Body of pancreas (tissue), 4 donors: Measurements from ENCODE around the gene VAV2.

ENCODE experiments used
- POLR2A ChIP-seq, 3 donors: fragments of 450-650 bp; IDR thresholded peaks; one replicate each; pipeline ENCODE4 v1.6.1; 2016; ENCODE audit warnings: antibody characterized with exemption in 3 of 3, mild to moderate bottlenecking in 2 of 3
- TF ChIP-seq, protein P1 (sequence below), 7 experiments: fragments of 450-650 bp in 4 of 7; fragments of 200-600 bp in 3 of 7; sonication (generic) in 3 of 7; IDR thresholded peaks; one replicate each; pipeline ENCODE4 v1.5.1; 2016 to 2019; ENCODE audit warnings: antibody characterized with exemption in 7 of 7

DNA sequence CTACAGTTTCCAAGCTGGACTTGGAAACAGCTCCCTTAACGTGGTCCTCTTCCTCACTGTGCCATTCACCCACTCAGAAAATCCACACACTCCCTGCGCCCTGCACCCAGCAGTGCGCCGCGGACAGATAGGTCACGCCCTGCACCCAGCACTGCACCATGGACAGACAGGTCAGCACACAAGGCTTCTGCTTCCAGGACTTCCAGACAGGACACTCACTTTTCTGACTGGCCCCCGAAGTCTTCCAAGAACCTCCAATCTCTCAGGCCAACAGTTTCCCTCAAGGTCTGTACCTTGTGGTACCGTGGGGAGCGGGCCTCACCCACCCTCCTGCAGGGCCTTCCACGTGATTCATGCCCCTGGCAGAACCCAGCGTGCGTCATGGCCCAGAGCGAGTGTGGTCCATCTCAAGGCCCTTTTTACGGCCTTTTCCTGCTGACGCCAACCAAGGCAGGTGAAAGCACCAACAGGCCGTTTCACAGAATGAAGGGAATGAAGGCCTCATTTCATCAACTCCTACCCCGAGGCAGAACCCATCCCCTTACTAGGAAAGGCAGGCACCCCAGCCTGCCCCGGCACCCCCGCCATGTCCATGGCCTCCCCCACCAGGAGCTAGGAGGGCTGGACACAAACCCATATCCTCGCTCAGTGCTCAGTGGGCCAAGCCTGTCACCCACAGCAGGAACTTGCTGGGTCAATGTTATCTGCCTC is 17.3 kb downstream of the VAV2 start:
- TF ChIP-seq, protein P1, sequence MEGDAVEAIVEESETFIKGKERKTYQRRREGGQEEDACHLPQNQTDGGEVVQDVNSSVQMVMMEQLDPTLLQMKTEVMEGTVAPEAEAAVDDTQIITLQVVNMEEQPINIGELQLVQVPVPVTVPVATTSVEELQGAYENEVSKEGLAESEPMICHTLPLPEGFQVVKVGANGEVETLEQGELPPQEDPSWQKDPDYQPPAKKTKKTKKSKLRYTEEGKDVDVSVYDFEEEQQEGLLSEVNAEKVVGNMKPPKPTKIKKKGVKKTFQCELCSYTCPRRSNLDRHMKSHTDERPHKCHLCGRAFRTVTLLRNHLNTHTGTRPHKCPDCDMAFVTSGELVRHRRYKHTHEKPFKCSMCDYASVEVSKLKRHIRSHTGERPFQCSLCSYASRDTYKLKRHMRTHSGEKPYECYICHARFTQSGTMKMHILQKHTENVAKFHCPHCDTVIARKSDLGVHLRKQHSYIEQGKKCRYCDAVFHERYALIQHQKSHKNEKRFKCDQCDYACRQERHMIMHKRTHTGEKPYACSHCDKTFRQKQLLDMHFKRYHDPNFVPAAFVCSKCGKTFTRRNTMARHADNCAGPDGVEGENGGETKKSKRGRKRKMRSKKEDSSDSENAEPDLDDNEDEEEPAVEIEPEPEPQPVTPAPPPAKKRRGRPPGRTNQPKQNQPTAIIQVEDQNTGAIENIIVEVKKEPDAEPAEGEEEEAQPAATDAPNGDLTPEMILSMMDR (IDR thresholded peaks at IDR 0.05) = no peak
- peak in 1 of 3 donors; percentile 28 for TF ChIP-seq POLR2A (IDR thresholded peaks at IDR 0.05)
